ENCODE results near the gene ZNF582.
A peak's percentile ranks its signal among the peaks of the same experiment; 100 is the strongest.

DNA sequence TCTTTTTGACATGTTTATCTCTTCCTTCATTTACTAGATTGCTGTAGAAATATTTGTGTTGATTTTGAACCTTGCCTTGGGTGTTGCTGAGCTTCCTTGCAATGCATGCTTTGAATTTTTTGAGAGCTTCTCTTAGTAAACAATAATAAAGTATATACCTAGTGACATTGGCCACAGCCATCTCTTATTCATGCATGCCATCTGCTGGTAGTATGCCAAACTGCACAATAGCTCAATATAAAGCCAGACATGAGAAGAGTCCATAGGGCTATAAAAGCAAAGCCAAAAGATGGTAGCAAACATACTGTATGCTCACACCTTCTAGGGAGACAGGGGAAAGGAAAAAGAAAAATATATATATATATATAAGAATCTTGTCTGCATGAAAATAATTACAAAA lies 59.8 kb downstream of the ZNF582 start:
- TF ChIP-seq, protein P1, sequence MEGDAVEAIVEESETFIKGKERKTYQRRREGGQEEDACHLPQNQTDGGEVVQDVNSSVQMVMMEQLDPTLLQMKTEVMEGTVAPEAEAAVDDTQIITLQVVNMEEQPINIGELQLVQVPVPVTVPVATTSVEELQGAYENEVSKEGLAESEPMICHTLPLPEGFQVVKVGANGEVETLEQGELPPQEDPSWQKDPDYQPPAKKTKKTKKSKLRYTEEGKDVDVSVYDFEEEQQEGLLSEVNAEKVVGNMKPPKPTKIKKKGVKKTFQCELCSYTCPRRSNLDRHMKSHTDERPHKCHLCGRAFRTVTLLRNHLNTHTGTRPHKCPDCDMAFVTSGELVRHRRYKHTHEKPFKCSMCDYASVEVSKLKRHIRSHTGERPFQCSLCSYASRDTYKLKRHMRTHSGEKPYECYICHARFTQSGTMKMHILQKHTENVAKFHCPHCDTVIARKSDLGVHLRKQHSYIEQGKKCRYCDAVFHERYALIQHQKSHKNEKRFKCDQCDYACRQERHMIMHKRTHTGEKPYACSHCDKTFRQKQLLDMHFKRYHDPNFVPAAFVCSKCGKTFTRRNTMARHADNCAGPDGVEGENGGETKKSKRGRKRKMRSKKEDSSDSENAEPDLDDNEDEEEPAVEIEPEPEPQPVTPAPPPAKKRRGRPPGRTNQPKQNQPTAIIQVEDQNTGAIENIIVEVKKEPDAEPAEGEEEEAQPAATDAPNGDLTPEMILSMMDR (IDR thresholded peaks at IDR 0.05): peak; percentile 14 to 44 (median 39)
- TF ChIP-seq POLR2A (IDR thresholded peaks at IDR 0.05) (no peak), EP300 (IDR thresholded peaks at IDR 0.05) (no peak)
